CD14-positive monocyte (primary cell): ENCODE data around the gene WTAP. TPM values are rescaled to one million over a fixed set of nuclear protein-coding genes. Genes with fewer than 3 reads are reported as not detected.

Experiments
- DNase-seq, 3 donors: peaks; one replicate each; pipeline ENCODE4 v3.0.0-alpha.2; 2011 to 2022
- H2AFZ ChIP-seq: 2 replicates; pipeline ENCODE4 v1.6.0; 2012; ENCODE audit warnings: mild to moderate bottlenecking, low read depth, low read length, inconsistent platforms; ENCODE audit not compliant: insufficient read depth, poor library complexity, severe bottlenecking
- H3K27ac ChIP-seq, 2 donors: 1 replicate in 1 of 2; 2 replicates in 1 of 2; pipeline ENCODE4 v1.5.1; 2012 to 2013; ENCODE audit warnings: low read length in 2 of 2, control low read depth in 1 of 2, inconsistent platforms in 1 of 2, low read depth in 1 of 2, mild to moderate bottlenecking in 1 of 2
- H3K27me3 ChIP-seq, 2 donors: one replicate each; pipeline versions ENCODE4 v1.6.0 to v1.6.1; 2011 to 2013; ENCODE audit warnings: low read length in 2 of 2; ENCODE audit not compliant: control insufficient read depth in 2 of 2, insufficient read depth in 2 of 2
- H3K36me3 ChIP-seq, 2 donors: replicated peaks in 1 of 2; 1 replicate in 1 of 2; 2 replicates in 1 of 2; pipeline versions ENCODE4 v1.5.1 to v1.6.1; 2012 to 2013; ENCODE audit warnings: low read length in 2 of 2, control low read depth in 1 of 2, inconsistent platforms in 1 of 2, mild to moderate bottlenecking in 1 of 2; ENCODE audit not compliant: insufficient read depth in 2 of 2, control insufficient read depth in 1 of 2
- H3K4me1 ChIP-seq, 2 donors: 1 replicate in 1 of 2; 2 replicates in 1 of 2; pipeline versions ENCODE4 v1.5.1 to v1.6.1; 2012 to 2013; ENCODE audit warnings: low read length in 2 of 2, control low read depth in 1 of 2, inconsistent platforms in 1 of 2, mild to moderate bottlenecking in 1 of 2, moderate library complexity in 1 of 2; ENCODE audit not compliant: insufficient read depth in 2 of 2, control insufficient read depth in 1 of 2
- H3K4me2 ChIP-seq: replicated peaks from 2 replicates; pipeline ENCODE3; 2012; ENCODE audit warnings: low read length, moderate library complexity, mild to moderate bottlenecking; ENCODE audit not compliant: poor library complexity, severe bottlenecking; ENCODE audit errors: extremely low read depth
- H3K4me3 ChIP-seq, 3 experiments: fragments of 200-600 bp in 1 of 3; sonication (generic) in 1 of 3; replicated peaks in 1 of 3; 1 replicate in 2 of 3; 2 replicates in 1 of 3; pipeline ENCODE4 v1.5.1; 2011 to 2013; ENCODE audit warnings: low read length in 3 of 3, mild to moderate bottlenecking in 3 of 3, control low read depth in 2 of 3, low read depth in 2 of 3, inconsistent platforms in 1 of 3, moderate library complexity in 1 of 3
- H3K79me2 ChIP-seq: 2 replicates; pipeline ENCODE4 v1.6.0; 2012; ENCODE audit warnings: mild to moderate bottlenecking, control low read depth, inconsistent platforms, low read length, moderate library complexity; ENCODE audit not compliant: insufficient read depth
- H3K9ac ChIP-seq: 2 replicates; pipeline ENCODE4 v1.6.0; 2017; ENCODE audit warnings: low read length, mild to moderate bottlenecking; ENCODE audit not compliant: insufficient read depth, poor library complexity, severe bottlenecking
- H3K9me3 ChIP-seq, 2 donors: replicated peaks in 1 of 2; 1 replicate in 1 of 2; 2 replicates in 1 of 2; pipeline versions ENCODE4 v1.5.1 to v1.6.1; 2012 to 2013; ENCODE audit warnings: low read length in 2 of 2, control low read depth in 1 of 2; ENCODE audit not compliant: control insufficient read depth in 1 of 2, insufficient read depth in 1 of 2
- H4K20me1 ChIP-seq: 2 replicates; pipeline ENCODE4 v1.6.0; 2012; ENCODE audit warnings: mild to moderate bottlenecking, low read length, control low read depth, moderate library complexity; ENCODE audit not compliant: insufficient read depth
- H3K27ac Mint-ChIP-seq, 7 donors: one replicate each; pipeline ENCODE4 v1.8.0; 2020; ENCODE audit warnings: mild to moderate bottlenecking in 7 of 7, mixed read lengths in 7 of 7, moderate library complexity in 6 of 7, inconsistent platforms in 2 of 7
- H3K27me3 Mint-ChIP-seq, 3 donors: one replicate each; pipeline ENCODE4 v1.8.0; 2021 to 2022; ENCODE audit warnings: low read depth in 3 of 3, mild to moderate bottlenecking in 3 of 3, mixed read lengths in 3 of 3, moderate library complexity in 3 of 3, inconsistent platforms in 1 of 3
- H3K36me3 Mint-ChIP-seq, 2 donors: one replicate each; pipeline ENCODE4 v1.8.0; 2020; ENCODE audit warnings: mixed read lengths in 2 of 2, inconsistent platforms in 1 of 2, mild to moderate bottlenecking in 1 of 2
- H3K4me1 Mint-ChIP-seq: one replicate; pipeline ENCODE4 v1.8.0; 2020; ENCODE audit warnings: mild to moderate bottlenecking, mixed read lengths
- H3K4me3 Mint-ChIP-seq, 2 donors: one replicate each; pipeline ENCODE4 v1.8.0; 2020; ENCODE audit warnings: mild to moderate bottlenecking in 2 of 2, mixed read lengths in 2 of 2, moderate library complexity in 1 of 2
- H3K9me3 Mint-ChIP-seq, 7 donors: one replicate each; pipeline ENCODE4 v1.8.0; 2020 to 2022; ENCODE audit warnings: mixed read lengths in 7 of 7, mild to moderate bottlenecking in 6 of 7, moderate library complexity in 6 of 7, inconsistent platforms in 2 of 7
- CTCF ChIP-seq: fragments of 200-600 bp; IDR thresholded peaks from one replicate; pipeline ENCODE4 v1.8.0; 2022; ENCODE audit warnings: antibody characterized with exemption, mild to moderate bottlenecking
- WGBS: methylation state at CpG from one replicate; pipeline ENCODE4 v1.1.5; 2013; ENCODE audit warnings: missing lambda C conversion rate; ENCODE audit not compliant: insufficient coverage; 5-methylcytosine and 5-hydroxymethylcytosine counted together
- intact Hi-C, 2 donors: fragments of 100-400 bp; cut with micrococcal nuclease; formaldehyde crosslinking; loops; one replicate each; pipeline versions ENCODE4 v1.15.0 to v1.15.1; 2023
- polyA plus RNA-seq, 3 donors: library from polyadenylated mRNA; depleted of rRNA in 1 of 3; unstranded in 2 of 3; stranded (reverse) in 1 of 3; fragments of 300-500 nt in 2 of 3; fragments of >200 nt in 1 of 3; fragmentation: Illumina TruSeq in 2 of 3; gene quantifications; 1 replicate in 2 of 3; 2 replicates in 1 of 3; pipeline ENCODE4 v1.2.3, GENCODE V29; 2012 to 2021

The WTAP gene
- polyA plus RNA-seq, 3 donors: 50.8 to 95.9 (median 94.7) TPM

DNA sequence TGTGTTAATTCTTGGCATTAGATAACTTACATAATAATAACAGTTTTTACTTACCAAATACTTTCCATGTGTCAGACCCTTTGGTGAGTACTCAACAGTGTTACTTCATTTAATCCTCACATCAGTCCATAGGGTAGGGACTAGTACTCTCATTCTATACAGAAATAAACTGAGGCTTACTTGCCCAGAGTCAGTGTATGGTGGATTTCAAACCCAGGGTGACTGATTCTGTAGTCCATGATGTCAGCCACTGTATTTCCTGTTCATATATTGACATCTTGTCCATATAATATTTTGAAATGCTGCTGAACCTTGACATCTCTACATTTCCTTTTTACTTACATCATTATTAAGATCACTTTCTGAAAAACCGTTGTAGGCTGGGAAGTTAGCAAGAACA, 70.2 kb downstream of the WTAP start:
- intact Hi-C loops: no loop called here
- H3K4me1 ChIP-seq: peaks cover 7 to 9% of the 10 kb centered on the region in 2 donors
- H4K20me1 ChIP-seq: peaks cover 6% of the 10 kb centered on the region
- no peak overlapping the region for H3K4me3 Mint-ChIP-seq
- DNase-seq: no peak
- H3K4me2 ChIP-seq: no peak overlapping the region
- H3K4me1 Mint-ChIP-seq: peaks cover 9% of the 10 kb centered on the region
- no peak for TF ChIP-seq CTCF
- H3K27me3 Mint-ChIP-seq: no peaks in the 10 kb centered on the region
- peaks cover 0 to 3% (median 1%) of the 10 kb centered on the region in 7 donors for H3K9me3 Mint-ChIP-seq
- peaks cover 53 to 69% of the 10 kb centered on the region in 2 donors for H3K36me3 Mint-ChIP-seq
- no CpG with 5 or more reads among the region's 1 CpG for whole genome bisulfite sequencing
- H3K9me3 ChIP-seq: no peaks in the 10 kb centered on the region
- H3K27me3 ChIP-seq: no peaks in the 10 kb centered on the region
- no peak overlapping the region for H2AFZ ChIP-seq
- H3K27ac Mint-ChIP-seq: no peak overlapping the region
- peaks cover 32% of the 10 kb centered on the region for H3K79me2 ChIP-seq
- H3K9ac ChIP-seq: no peak overlapping the region
- no peak overlapping the region for H3K4me3 ChIP-seq
- peaks cover 50 to 74% of the 10 kb centered on the region in 2 donors for H3K36me3 ChIP-seq
- no peak overlapping the region for H3K27ac ChIP-seq

DNA sequence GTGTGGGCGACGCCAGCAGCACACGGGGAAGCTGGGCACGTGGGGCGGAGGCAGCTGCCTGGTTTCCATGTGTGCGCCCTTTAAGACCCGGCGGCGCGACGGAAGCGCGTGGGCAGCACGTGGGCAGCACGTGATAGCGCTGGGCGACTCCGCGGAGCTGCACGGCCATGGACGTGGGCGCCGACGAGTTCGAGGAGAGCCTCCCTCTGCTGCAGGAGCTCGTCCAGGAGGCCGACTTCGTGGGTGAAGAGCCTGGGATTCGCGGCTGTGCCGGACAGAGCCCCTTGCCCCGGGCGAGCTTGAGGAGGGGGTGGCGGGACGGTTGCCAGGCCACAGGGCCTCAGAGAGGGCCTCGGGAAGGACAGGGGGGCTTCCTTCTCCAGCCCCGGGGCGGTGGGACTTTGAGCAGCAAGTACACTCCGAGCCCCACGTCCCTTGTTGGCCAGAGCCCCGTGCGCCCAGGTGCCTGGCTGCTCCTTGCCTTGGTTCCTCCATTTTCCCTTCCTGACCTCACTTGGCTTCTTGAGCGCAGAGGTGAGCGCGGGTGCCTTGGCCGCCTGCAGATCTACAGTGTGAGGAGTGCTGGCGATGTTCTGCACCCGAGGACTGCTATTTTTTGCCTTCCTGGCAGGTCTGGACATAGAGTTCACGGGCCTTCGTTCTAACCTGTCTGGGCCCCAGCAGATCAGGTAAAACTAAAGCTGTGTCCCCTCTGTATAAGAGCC, 73.0 kb downstream of the WTAP start, which contains the start of gene PNLDC1:
Gene PNLDC1, plus strand, starts transcription at position 136 of the 725 bp plus-strand sequence. Its CDS starts 32 bp downstream, at position 168.
- Histone ChIP-seq H3K79me2 (peaks cover 7% of the 10 kb centered on the region), H2AFZ (no peak within 1 kb of the TSS), H4K20me1 (no peaks in the 10 kb centered on the region), H3K9me3 (no peaks in the 10 kb centered on the region), H3K36me3 (peaks cover 35 to 47% of the 10 kb centered on the region in 2 donors), H3K27ac (no peak within 1 kb of the TSS), H3K27me3 (no peaks in the 10 kb centered on the region), H3K4me2 (no peak within 1 kb of the TSS), H3K4me3 (no peak within 1 kb of the TSS), H3K4me1 (peaks cover 7 to 10% of the 10 kb centered on the region in 2 donors), H3K9ac (no peak within 1 kb of the TSS)
- H3K4me1 Mint-ChIP-seq: peaks cover 8% of the 10 kb centered on the region
- peaks cover 0 to 3% (median 1%) of the 10 kb centered on the region in 7 donors for H3K9me3 Mint-ChIP-seq
- H3K4me3 Mint-ChIP-seq: no peak within 1 kb of the TSS
- no peak for TF ChIP-seq CTCF
- no peaks in the 10 kb centered on the region for H3K27me3 Mint-ChIP-seq
- no peak for DNase-seq
- WGBS: 96% methylated on average over 50 of the region's 50 CpGs
- intact Hi-C loops: no loop called here
- H3K36me3 Mint-ChIP-seq: peaks cover 40 to 45% of the 10 kb centered on the region in 2 donors
- H3K27ac Mint-ChIP-seq: no peak within 1 kb of the TSS
